GM23338 (cell line): ENCODE measurements around the gene MARK2. TPM values are rescaled to one million over a fixed set of nuclear protein-coding genes. Genes with fewer than 3 reads are reported as not detected.

Source experiments
- ATAC-seq: fragments of 200-7000 bp; cut with Tn5 transposase; 3 replicates; pipeline ENCODE4 v1.9.1; 2020
- DNase-seq: peaks from one replicate; pipeline ENCODE4 v3.0.0-alpha.2; 2015; ENCODE audit warnings: low spot score
- H2AFZ ChIP-seq: fragments of 200-600 bp; sonication (generic); 2 replicates; pipeline ENCODE4 v1.8.0; 2016; ENCODE audit warnings: antibody characterized with exemption, mild to moderate bottlenecking, moderate library complexity
- H3F3A ChIP-seq: fragments of 200-600 bp; sonication (generic); replicated peaks from 2 replicates; pipeline ENCODE4 v1.8.0; 2017; ENCODE audit warnings: antibody characterized with exemption, mixed run types, low read depth
- H3K27ac ChIP-seq: fragments of 200-600 bp; sonication (generic); 2 replicates; pipeline ENCODE4 v1.6.1; 2016; ENCODE audit warnings: low read depth
- H3K27me3 ChIP-seq: fragments of 200-600 bp; sonication (generic); 2 replicates; pipeline ENCODE4 v1.8.0; 2016; ENCODE audit warnings: mild to moderate bottlenecking, mixed run types, moderate library complexity; ENCODE audit not compliant: insufficient read depth
- H3K36me3 ChIP-seq: fragments of 200-600 bp; sonication (generic); 2 replicates; pipeline ENCODE4 v1.8.0; 2016; ENCODE audit warnings: mild to moderate bottlenecking; ENCODE audit not compliant: insufficient read depth
- H3K4me1 ChIP-seq: fragments of 200-600 bp; sonication (generic); 2 replicates; pipeline ENCODE4 v1.8.0; 2016; ENCODE audit warnings: mild to moderate bottlenecking, moderate library complexity; ENCODE audit not compliant: insufficient read depth
- H3K4me2 ChIP-seq: fragments of 200-600 bp; sonication (generic); 2 replicates; pipeline ENCODE4 v1.7.1; 2017; ENCODE audit warnings: mixed run types
- H3K4me3 ChIP-seq: fragments of 200-600 bp; sonication (generic); 2 replicates; pipeline ENCODE4 v1.6.1; 2016; ENCODE audit warnings: mixed run types
- H3K79me2 ChIP-seq: fragments of 200-600 bp; sonication (generic); replicated peaks from 2 replicates; pipeline ENCODE4 v1.8.0; 2017; ENCODE audit warnings: mild to moderate bottlenecking; ENCODE audit not compliant: insufficient read depth
- H3K9me2 ChIP-seq: fragments of 200-600 bp; sonication (generic); 2 replicates; pipeline ENCODE4 v1.8.0; 2017; ENCODE audit not compliant: insufficient read depth
- H4K20me1 ChIP-seq: fragments of 200-600 bp; sonication (generic); replicated peaks from 2 replicates; pipeline ENCODE4 v1.8.0; 2017; ENCODE audit warnings: mild to moderate bottlenecking; ENCODE audit not compliant: insufficient read depth
- H3K27ac Mint-ChIP-seq: 2 replicates; pipeline ENCODE4 v1.8.0; 2020; ENCODE audit warnings: inconsistent platforms, mild to moderate bottlenecking, moderate library complexity, mixed read lengths
- H3K27me3 Mint-ChIP-seq: 3 replicates; pipeline ENCODE4 v1.8.0; 2022; ENCODE audit warnings: low read depth, mild to moderate bottlenecking, moderate library complexity, mixed read lengths, inconsistent platforms; ENCODE audit not compliant: insufficient read depth, poor library complexity
- H3K36me3 Mint-ChIP-seq: 3 replicates; pipeline ENCODE4 v1.8.0; 2021; ENCODE audit warnings: low read depth, mild to moderate bottlenecking, inconsistent platforms, moderate library complexity, mixed read lengths
- H3K4me1 Mint-ChIP-seq: 3 replicates; pipeline ENCODE4 v1.8.0; 2020; ENCODE audit warnings: mild to moderate bottlenecking, inconsistent platforms, mixed read lengths
- H3K4me3 Mint-ChIP-seq: 3 replicates; pipeline ENCODE4 v1.8.0; 2021; ENCODE audit warnings: moderate library complexity, mild to moderate bottlenecking, inconsistent platforms, mixed read lengths
- H3K9me3 Mint-ChIP-seq: 3 replicates; pipeline ENCODE4 v1.8.0; 2020; ENCODE audit warnings: moderate library complexity, mild to moderate bottlenecking, inconsistent platforms, mixed read lengths
- EZH2phosphoT487 ChIP-seq: fragments of 200-600 bp; sonication (generic); IDR thresholded peaks from one replicate; pipeline ENCODE4 v1.8.1; 2018; ENCODE audit warnings: antibody characterized with exemption; ENCODE audit not compliant: unreplicated experiment
- JUNB ChIP-seq: IDR thresholded peaks from one replicate; pipeline ENCODE4 v1.6.1; 2016; ENCODE audit warnings: antibody characterized with exemption; ENCODE audit not compliant: unreplicated experiment
- NANOG ChIP-seq: IDR thresholded peaks from 2 replicates; pipeline ENCODE4 v1.6.1; 2016; ENCODE audit warnings: antibody characterized with exemption, borderline replicate concordance
- POLR2AphosphoS5 ChIP-seq: IDR thresholded peaks from 2 replicates; pipeline ENCODE4 v1.6.1; 2016; ENCODE audit warnings: antibody characterized with exemption, low read depth
- STAT1 ChIP-seq: IDR thresholded peaks from one replicate; pipeline ENCODE4 v1.6.1; 2016; ENCODE audit warnings: antibody characterized with exemption; ENCODE audit not compliant: unreplicated experiment
- ZNF331 ChIP-seq: fragments of 250-450 bp; sonication (Bioruptor Pico); IDR thresholded peaks from 2 replicates; pipeline ENCODE4 v1.5.0; 2020; ENCODE audit warnings: low read depth, mild to moderate bottlenecking, moderate library complexity
- polyA plus RNA-seq: library from polyadenylated mRNA; unstranded; fragments of >200 nt; fragmentation: Nextera tagmentation; extraction: Ambion mirVana; gene quantifications from 2 replicates; pipeline ENCODE4 v1.2.1, GENCODE V29; 2016
- total RNA-seq: library from RNA; depleted of rRNA; stranded (reverse); fragments of >200 nt; shearing (Covaris generic); gene quantifications from 2 replicates; pipeline ENCODE4 v1.2.3, GENCODE V29; 2014
- TF ChIP-seq, protein P1 (sequence below): fragments of 250-450 bp; sonication (Bioruptor Pico); IDR thresholded peaks from 2 replicates; pipeline ENCODE4 v1.5.0; 2020; ENCODE audit warnings: mild to moderate bottlenecking, moderate library complexity
- TF ChIP-seq, protein P2 (sequence below): IDR thresholded peaks from 2 replicates; pipeline ENCODE4 v1.6.1; 2016; ENCODE audit warnings: antibody characterized with exemption
- TF ChIP-seq, protein P3 (sequence below), 2 experiments: fragments of 200-600 bp in 1 of 2; sonication (generic) in 1 of 2; conservative IDR thresholded peaks; 2 replicates each; pipeline versions ENCODE4 v1.5.1 to v1.6.1; 2016 to 2017; ENCODE audit warnings: antibody characterized with exemption in 2 of 2, low read depth in 2 of 2, mild to moderate bottlenecking in 2 of 2, moderate library complexity in 1 of 2

MARK2 gene
- total and polyA plus RNA-seq, 2 experiments from 2014 or later = 18.7 to 42.6 TPM

DNA sequence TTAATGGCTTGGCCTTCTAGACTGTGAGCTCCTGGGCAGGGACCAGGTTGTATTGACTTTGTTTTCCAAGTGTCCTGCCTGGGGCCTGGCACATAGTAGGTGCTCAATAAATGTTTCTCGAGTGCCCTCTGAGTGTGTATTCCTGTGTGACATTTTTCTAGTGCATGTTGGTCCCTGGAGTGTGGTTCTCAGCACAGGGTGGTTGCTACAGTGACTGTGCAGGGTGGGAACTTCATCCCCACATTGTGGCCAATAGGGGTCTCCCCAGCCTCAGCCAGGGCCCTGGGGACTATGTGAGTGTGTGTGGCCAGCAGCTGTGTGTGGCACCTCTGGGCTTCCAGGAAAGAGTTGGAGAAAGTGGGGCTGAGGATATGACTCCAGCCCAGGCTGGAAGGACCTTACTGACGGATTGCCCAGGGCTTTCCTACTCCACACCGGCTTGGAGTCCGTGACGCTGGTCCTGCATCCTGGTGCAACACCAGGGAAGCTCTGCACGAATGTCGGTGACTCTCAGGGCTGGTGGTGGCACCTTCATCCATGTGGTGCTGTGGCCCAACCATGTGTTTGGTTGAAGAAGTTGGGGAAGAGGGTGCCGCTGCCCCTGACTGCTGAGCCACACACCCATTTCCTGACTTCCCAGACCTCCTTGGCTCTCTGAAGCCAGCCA, 9.0 kb upstream of the MARK2 start:
- Histone ChIP-seq H3F3A (peaks cover 11% of the 10 kb centered on the region), H2AFZ (no peak overlapping the region), H3K4me1 (peaks cover 23% of the 10 kb centered on the region), H3K27ac (peak overlapping the region; percentile 69; the same call in 1 of the 2 replicates), H3K36me3 (peaks cover 16% of the 10 kb centered on the region; the same call in 1 of the 2 replicates), H3K4me2 (no peak overlapping the region), H3K79me2 (no peaks in the 10 kb centered on the region), H3K27me3 (no peaks in the 10 kb centered on the region), H3K4me3 (no peak overlapping the region), H4K20me1 (peaks cover 9% of the 10 kb centered on the region), H3K9me2 (no peaks in the 10 kb centered on the region)
- Mint-ChIP-seq H3K4me3 (no peak overlapping the region), H3K9me3 (no peaks in the 10 kb centered on the region), H3K4me1 (peaks cover 28% of the 10 kb centered on the region), H3K27me3 (peaks cover 21% of the 10 kb centered on the region), H3K27ac (peak overlapping the region; percentile 71), H3K36me3 (peaks cover 23% of the 10 kb centered on the region)
- TF ChIP-seq EZH2phosphoT487 (no peak), STAT1 (no peak), POLR2AphosphoS5 (no peak), ZNF331 (CRISPR knock-in tag) (no peak), JUNB (no peak), NANOG (no peak)
- TF ChIP-seq, protein P1, sequence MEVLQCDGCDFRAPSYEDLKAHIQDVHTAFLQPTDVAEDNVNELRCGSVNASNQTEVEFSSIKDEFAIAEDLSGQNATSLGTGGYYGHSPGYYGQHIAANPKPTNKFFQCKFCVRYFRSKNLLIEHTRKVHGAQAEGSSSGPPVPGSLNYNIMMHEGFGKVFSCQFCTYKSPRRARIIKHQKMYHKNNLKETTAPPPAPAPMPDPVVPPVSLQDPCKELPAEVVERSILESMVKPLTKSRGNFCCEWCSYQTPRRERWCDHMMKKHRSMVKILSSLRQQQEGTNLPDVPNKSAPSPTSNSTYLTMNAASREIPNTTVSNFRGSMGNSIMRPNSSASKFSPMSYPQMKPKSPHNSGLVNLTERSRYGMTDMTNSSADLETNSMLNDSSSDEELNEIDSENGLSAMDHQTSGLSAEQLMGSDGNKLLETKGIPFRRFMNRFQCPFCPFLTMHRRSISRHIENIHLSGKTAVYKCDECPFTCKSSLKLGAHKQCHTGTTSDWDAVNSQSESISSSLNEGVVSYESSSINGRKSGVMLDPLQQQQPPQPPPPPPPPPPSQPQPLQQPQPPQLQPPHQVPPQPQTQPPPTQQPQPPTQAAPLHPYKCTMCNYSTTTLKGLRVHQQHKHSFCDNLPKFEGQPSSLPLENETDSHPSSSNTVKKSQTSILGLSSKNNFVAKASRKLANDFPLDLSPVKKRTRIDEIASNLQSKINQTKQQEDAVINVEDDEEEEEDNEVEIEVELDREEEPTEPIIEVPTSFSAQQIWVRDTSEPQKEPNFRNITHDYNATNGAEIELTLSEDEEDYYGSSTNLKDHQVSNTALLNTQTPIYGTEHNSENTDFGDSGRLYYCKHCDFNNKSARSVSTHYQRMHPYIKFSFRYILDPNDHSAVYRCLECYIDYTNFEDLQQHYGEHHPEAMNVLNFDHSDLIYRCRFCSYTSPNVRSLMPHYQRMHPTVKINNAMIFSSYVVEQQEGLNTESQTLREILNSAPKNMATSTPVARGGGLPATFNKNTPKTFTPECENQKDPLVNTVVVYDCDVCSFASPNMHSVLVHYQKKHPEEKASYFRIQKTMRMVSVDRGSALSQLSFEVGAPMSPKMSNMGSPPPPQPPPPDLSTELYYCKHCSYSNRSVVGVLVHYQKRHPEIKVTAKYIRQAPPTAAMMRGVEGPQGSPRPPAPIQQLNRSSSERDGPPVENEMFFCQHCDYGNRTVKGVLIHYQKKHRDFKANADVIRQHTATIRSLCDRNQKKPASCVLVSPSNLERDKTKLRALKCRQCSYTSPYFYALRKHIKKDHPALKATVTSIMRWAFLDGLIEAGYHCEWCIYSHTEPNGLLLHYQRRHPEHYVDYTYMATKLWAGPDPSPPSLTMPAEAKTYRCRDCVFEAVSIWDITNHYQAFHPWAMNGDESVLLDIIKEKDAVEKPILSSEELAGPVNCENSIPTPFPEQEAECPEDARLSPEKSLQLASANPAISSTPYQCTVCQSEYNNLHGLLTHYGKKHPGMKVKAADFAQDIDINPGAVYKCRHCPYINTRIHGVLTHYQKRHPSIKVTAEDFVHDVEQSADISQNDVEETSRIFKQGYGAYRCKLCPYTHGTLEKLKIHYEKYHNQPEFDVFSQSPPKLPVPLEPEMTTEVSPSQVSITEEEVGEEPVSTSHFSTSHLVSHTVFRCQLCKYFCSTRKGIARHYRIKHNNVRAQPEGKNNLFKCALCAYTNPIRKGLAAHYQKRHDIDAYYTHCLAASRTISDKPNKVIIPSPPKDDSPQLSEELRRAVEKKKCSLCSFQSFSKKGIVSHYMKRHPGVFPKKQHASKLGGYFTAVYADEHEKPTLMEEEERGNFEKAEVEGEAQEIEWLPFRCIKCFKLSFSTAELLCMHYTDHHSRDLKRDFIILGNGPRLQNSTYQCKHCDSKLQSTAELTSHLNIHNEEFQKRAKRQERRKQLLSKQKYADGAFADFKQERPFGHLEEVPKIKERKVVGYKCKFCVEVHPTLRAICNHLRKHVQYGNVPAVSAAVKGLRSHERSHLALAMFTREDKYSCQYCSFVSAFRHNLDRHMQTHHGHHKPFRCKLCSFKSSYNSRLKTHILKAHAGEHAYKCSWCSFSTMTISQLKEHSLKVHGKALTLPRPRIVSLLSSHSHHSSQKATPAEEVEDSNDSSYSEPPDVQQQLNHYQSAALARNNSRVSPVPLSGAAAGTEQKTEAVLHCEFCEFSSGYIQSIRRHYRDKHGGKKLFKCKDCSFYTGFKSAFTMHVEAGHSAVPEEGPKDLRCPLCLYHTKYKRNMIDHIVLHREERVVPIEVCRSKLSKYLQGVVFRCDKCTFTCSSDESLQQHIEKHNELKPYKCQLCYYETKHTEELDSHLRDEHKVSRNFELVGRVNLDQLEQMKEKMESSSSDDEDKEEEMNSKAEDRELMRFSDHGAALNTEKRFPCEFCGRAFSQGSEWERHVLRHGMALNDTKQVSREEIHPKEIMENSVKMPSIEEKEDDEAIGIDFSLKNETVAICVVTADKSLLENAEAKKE = no peak
- TF ChIP-seq, protein P2, sequence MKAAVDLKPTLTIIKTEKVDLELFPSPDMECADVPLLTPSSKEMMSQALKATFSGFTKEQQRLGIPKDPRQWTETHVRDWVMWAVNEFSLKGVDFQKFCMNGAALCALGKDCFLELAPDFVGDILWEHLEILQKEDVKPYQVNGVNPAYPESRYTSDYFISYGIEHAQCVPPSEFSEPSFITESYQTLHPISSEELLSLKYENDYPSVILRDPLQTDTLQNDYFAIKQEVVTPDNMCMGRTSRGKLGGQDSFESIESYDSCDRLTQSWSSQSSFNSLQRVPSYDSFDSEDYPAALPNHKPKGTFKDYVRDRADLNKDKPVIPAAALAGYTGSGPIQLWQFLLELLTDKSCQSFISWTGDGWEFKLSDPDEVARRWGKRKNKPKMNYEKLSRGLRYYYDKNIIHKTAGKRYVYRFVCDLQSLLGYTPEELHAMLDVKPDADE = no peak
- TF ChIP-seq, protein P3, sequence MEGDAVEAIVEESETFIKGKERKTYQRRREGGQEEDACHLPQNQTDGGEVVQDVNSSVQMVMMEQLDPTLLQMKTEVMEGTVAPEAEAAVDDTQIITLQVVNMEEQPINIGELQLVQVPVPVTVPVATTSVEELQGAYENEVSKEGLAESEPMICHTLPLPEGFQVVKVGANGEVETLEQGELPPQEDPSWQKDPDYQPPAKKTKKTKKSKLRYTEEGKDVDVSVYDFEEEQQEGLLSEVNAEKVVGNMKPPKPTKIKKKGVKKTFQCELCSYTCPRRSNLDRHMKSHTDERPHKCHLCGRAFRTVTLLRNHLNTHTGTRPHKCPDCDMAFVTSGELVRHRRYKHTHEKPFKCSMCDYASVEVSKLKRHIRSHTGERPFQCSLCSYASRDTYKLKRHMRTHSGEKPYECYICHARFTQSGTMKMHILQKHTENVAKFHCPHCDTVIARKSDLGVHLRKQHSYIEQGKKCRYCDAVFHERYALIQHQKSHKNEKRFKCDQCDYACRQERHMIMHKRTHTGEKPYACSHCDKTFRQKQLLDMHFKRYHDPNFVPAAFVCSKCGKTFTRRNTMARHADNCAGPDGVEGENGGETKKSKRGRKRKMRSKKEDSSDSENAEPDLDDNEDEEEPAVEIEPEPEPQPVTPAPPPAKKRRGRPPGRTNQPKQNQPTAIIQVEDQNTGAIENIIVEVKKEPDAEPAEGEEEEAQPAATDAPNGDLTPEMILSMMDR (conservative IDR thresholded peaks at IDR 0.05; ENCODE audit: low read depth in 2 of 2) = peak; percentile 54 to 85
- peak; percentile 71 for DNase-seq
- peak; percentile 88 for ATAC-seq
